C4-2B (cell line): Measurements from ENCODE around the gene IL3RA.
"Not testable (repeated sequence)": the region's sequence is repeated elsewhere in the genome, so short reads cannot be mapped to it uniquely, and the experiment has no call there.

Experiments used
- H3K27ac ChIP-seq: fragments of 450-650 bp; 2 replicates; pipeline ENCODE4 v1.5.1; 2017
- ZFX ChIP-seq: fragments of 450-650 bp; IDR thresholded peaks from 2 replicates; pipeline ENCODE4 v1.6.1; 2017
- TF ChIP-seq, protein P1 (sequence below): fragments of 450-650 bp; conservative IDR thresholded peaks from 2 replicates; pipeline ENCODE4 v1.5.1; 2017; ENCODE audit warnings: mild to moderate bottlenecking

The IL3RA gene

DNA sequence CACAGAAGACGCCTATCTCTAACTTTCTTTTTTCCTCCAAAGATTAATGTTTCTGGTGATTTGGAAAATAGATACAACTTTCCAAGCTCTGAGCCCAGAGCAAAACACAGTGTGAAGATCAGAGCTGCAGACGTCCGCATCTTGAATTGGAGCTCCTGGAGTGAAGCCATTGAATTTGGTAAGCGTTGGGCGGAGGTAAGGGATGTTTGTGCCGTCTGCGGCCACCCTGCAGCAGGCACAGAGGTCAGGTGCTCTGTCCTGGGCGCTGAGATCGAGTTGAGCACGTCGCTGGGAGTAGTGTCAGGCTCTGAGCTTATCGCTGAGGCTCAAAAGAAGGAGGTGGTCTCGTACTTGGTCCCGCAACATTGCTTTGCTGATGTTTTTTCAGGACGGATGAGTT lies 36.1 kb upstream of the IL3RA start:
- TF ChIP-seq, protein P1, sequence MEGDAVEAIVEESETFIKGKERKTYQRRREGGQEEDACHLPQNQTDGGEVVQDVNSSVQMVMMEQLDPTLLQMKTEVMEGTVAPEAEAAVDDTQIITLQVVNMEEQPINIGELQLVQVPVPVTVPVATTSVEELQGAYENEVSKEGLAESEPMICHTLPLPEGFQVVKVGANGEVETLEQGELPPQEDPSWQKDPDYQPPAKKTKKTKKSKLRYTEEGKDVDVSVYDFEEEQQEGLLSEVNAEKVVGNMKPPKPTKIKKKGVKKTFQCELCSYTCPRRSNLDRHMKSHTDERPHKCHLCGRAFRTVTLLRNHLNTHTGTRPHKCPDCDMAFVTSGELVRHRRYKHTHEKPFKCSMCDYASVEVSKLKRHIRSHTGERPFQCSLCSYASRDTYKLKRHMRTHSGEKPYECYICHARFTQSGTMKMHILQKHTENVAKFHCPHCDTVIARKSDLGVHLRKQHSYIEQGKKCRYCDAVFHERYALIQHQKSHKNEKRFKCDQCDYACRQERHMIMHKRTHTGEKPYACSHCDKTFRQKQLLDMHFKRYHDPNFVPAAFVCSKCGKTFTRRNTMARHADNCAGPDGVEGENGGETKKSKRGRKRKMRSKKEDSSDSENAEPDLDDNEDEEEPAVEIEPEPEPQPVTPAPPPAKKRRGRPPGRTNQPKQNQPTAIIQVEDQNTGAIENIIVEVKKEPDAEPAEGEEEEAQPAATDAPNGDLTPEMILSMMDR, result no peak
- no peak for TF ChIP-seq ZFX
- H3K27ac ChIP-seq, result no peak overlapping the region

DNA sequence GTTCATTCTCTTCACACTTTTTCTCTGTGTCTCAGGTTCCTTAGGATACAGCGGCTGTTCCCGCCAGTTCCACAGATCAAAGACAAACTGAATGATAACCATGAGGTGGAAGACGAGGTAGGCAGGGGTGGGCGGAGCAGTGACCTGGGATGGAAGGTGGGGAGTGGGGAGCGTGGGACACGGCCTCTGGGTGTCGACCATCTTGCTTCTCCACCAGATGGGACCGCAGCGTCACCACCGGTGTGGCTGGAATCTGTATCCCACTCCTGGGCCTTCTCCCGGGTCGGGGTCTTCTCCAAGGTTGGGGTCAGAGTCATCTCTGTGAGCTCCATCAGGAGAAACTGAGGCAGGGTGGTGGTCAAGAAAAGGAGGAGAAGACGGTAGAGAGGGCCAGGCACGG lies 31.2 kb upstream of the IL3RA start:
- H3K27ac ChIP-seq, result no peak overlapping the region
- TF ChIP-seq, protein P1, result no peak
- no peak for TF ChIP-seq ZFX

DNA sequence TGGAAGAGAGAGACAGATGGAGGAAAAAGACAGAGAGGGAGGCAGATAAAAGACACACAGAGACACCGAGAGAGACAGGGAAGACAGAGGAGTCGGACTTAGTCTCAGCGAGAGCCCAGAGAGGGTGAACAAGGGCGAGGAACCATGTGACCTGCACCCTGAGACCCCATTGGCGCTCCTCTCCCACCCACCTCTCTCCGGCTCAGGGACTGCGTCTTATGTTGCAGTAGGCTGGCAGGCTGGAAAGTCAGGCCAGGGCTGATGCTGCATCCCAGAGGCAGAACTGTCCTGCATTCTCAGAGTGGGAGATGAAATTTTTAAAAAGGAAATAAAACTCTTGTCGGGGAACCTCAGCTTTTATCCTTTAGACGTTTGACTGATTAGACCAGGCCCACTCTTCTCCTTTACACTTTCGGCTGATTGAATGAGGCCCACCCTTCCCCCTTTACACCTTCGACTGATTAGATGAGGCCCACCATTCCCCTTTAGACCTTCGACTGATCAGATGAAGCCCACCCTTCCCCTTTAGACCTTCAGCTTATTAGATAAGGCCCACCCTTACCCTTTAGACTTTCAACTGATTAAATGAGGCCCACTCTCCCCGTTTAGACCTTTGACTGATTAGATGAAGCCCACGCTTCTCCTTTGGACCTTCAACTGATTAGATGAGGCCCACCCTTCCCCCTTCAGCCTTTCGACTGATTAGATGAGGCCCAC lies 29.5 kb upstream of the IL3RA start:
- TF ChIP-seq ZFX, result no peak
- TF ChIP-seq, protein P1, result no peak
- H3K27ac ChIP-seq, result no peak overlapping the region

DNA sequence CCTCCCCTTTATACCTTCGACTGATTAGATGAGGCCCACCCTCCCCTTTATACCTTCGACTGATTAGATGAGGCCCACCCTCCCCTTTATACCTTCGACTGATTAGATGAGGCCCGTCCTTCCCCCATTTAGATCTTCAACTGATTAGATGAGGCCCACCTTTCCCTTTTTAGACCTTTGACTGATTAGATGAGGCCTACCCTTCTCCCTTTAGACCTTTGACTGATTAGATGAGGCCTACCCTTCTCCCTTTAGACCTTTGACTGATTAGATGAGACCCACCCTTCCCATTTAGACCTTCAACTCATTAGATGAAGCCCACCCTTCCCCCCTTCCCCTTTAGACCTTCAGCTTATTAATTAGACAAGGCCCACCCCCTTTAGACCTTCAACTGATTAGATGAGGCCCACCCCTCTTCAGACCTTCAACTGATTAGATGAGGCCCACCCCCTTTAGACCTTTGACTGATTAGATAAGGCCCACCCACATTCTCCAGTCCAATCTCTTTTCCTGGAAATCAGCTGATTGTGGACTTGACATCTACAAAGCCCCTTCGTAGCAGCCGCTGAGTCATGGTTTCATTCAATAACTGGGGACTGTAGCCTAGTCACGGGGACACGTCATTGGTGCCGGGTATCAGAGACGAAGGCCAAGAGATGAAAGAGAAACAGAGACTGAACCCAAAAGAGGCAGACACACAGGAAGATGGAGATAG lies 28.8 kb upstream of the IL3RA start:
- H3K27ac ChIP-seq, result no peak overlapping the region
- TF ChIP-seq ZFX, result no peak
- TF ChIP-seq, protein P1, result no peak

DNA sequence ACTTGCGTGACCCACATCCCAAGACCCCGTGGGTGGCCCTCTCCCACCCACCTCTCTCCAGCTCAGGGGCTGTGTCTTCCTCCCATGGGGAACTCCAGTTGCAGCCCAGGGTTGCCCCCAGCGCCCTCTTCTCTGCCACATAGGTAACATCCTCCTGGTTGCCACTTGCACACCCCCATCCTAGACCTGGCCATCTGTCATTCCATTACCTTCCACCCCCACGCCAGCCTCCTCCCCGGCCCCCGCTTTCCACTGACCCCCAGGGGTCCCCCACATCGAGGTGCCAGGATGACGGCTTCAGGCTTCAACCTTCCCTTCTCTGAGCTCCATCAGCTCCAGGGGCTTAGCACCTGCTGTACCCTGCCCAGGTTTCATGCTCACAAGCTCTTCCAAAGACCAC lies 28.1 kb upstream of the IL3RA start:
- no peak overlapping the region for H3K27ac ChIP-seq
- TF ChIP-seq, protein P1, result no peak
- no peak for TF ChIP-seq ZFX

DNA sequence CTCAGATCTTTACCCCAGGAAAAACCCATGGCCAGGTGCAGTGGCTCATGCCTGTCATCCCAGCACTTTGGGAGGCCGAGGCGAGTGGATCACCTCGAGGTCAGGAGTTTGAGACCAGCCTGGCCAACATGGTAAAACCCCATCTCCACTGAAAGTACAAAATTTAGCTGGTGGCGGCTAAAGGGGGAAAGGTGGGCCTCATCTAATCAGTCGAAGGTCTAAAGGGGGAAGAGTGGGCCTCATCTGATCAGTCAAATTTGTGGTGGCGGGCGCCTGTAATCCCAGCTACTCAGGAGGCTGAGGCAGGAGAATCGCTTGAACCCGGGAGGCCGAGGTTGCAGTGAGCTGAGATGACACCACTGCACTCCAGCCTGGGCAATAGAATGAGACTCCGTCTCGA lies 27.7 kb upstream of the IL3RA start:
- H3K27ac ChIP-seq, result not testable (repeated sequence)

DNA sequence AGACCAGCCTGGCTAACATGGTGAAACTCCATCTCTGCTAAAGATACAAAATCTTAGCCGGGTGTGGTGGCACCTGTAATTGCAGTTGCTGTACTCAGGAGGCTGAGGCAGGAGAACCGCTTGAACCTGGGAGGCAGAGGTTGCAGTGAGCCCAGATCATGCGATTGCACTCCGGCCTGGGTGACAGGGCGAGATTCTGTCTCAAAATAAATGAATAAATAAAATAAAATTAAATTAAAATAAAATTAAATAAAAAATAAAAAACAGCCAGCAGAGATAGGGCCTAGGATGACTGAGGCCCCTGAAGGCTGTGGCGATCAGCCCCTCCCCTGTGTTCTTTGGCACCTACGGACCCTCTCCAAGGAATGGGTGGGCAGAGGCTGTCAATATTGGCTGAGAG lies 22.8 kb upstream of the IL3RA start:
- TF ChIP-seq, protein P1, result no peak
- no peak for TF ChIP-seq ZFX

DNA sequence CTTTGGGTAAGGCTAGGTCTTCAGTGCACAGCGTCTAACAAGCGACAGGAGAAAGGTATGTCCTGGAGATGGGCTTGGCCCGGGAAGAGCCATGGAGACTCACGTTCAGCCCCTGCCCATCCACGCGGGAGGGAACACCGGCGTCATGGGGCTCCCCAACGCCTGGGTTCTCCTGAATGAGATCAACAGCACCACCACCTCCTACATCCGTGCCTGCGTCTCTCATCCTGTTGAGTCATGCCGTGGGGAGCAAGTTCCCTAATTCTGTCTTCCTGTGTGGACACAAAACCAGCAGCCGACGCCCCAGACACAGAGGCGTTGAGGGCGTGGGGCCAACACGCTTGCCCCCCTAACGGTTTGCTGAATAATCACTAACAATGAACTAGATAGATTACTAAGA lies 20.1 kb upstream of the IL3RA start:
- TF ChIP-seq ZFX, result no peak
- TF ChIP-seq, protein P1, result no peak
- no peak overlapping the region for H3K27ac ChIP-seq

More for the DNA sequence above, 22.8 kb upstream of the IL3RA start:
- no peak overlapping the region for H3K27ac ChIP-seq
